Neural cell (in vitro differentiated cells): Measurements from ENCODE around the gene TLL1.

Source experiments
- CTCF ChIP-seq: fragments of 450-650 bp; IDR thresholded peaks from 2 replicates; pipeline ENCODE4 v1.5.1; 2014; ENCODE audit warnings: antibody characterized with exemption, mild to moderate bottlenecking, moderate library complexity; ENCODE audit not compliant: poor library complexity, severe bottlenecking
- EP300 ChIP-seq: fragments of 450-650 bp; conservative IDR thresholded peaks from 2 replicates; pipeline ENCODE4 v1.6.1; 2014; ENCODE audit warnings: antibody characterized with exemption, mild to moderate bottlenecking, moderate library complexity; ENCODE audit not compliant: poor library complexity, severe bottlenecking
- EZH2 ChIP-seq: fragments of 200-600, 300-800 bp; shearing (Covaris generic), sonication (generic); IDR thresholded peaks from 2 replicates; pipeline ENCODE4 v1.6.1; 2014; ENCODE audit warnings: antibody characterized with exemption, low read length, borderline replicate concordance, mild to moderate bottlenecking; ENCODE audit not compliant: insufficient read depth, poor library complexity, severe bottlenecking
- MXI1 ChIP-seq: fragments of 450-650 bp; conservative IDR thresholded peaks from 2 replicates; pipeline ENCODE4 v1.6.1; 2014; ENCODE audit warnings: antibody characterized with exemption, mild to moderate bottlenecking; ENCODE audit not compliant: poor library complexity, severe bottlenecking
- POLR2AphosphoS5 ChIP-seq: IDR thresholded peaks from 2 replicates; pipeline ENCODE4 v1.6.1; 2012
- RAD21 ChIP-seq: fragments of 450-650 bp; conservative IDR thresholded peaks from 2 replicates; pipeline ENCODE4 v1.6.1; 2014; ENCODE audit warnings: antibody characterized with exemption, mild to moderate bottlenecking, moderate library complexity
- REST ChIP-seq: IDR thresholded peaks from 2 replicates; pipeline ENCODE4 v1.6.1; 2012; ENCODE audit warnings: borderline replicate concordance
- SMC3 ChIP-seq: fragments of 450-650 bp; conservative IDR thresholded peaks from 2 replicates; pipeline ENCODE4 v1.6.1; 2014; ENCODE audit warnings: antibody characterized with exemption, mild to moderate bottlenecking, moderate library complexity; ENCODE audit not compliant: poor library complexity
- TAF1 ChIP-seq: IDR thresholded peaks from 2 replicates; pipeline ENCODE4 v1.6.1; 2012; ENCODE audit warnings: low read depth

DNA sequence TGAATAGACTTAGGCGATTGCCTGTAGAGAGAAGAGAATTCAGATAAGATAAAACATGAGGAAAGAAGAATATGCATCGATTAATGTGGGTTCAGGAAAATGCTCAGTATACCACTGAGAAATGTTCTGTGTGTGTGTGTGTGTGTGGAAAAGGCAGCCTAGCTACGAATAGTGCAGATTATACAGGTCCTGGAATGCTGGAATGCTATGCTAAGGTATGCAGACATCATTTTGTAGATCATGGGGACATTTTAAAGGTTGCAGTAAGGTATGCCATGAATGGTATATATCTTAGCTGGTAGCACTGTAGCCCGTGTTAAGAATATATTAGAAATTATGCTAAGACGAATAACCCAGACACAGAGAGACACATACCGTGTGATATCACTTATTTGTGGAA lies 267.9 kb downstream of the TLL1 start:
- TF ChIP-seq REST (no peak), EP300 (no peak), TAF1 (no peak), CTCF (no peak), RAD21 (no peak), POLR2AphosphoS5 (no peak), EZH2 (no peak), SMC3 (no peak), MXI1 (no peak)
